Skeletal muscle satellite cell (primary cell): ENCODE measurements around the gene CBX4.

Source experiments
- H3K27me3 ChIP-seq: 2 replicates; pipeline ENCODE4 v1.7.0; 2013; ENCODE audit warnings: low read length; ENCODE audit not compliant: control insufficient read depth, insufficient read depth
- H3K36me3 ChIP-seq: 2 replicates; pipeline ENCODE4 v1.7.0; 2013; ENCODE audit warnings: mild to moderate bottlenecking, control low read depth, low read length; ENCODE audit not compliant: insufficient read depth
- H3K4me1 ChIP-seq: 2 replicates; pipeline ENCODE4 v1.7.0; 2013; ENCODE audit warnings: low read length; ENCODE audit not compliant: control insufficient read depth, insufficient read depth
- H3K4me2 ChIP-seq: 2 replicates; pipeline ENCODE4 v1.7.0; 2013; ENCODE audit warnings: mild to moderate bottlenecking, low read length
- H3K4me3 ChIP-seq: 2 replicates; pipeline ENCODE4 v1.7.0; 2013; ENCODE audit warnings: low read length
- H3K9ac ChIP-seq: 2 replicates; pipeline ENCODE4 v1.7.0; 2013; ENCODE audit warnings: mild to moderate bottlenecking, low read depth, low read length, moderate library complexity
- H3K9me3 ChIP-seq: replicated peaks from 2 replicates; pipeline ENCODE4 v1.7.0; 2013; ENCODE audit warnings: mild to moderate bottlenecking, control low read depth, low read length

CBX4 gene

DNA sequence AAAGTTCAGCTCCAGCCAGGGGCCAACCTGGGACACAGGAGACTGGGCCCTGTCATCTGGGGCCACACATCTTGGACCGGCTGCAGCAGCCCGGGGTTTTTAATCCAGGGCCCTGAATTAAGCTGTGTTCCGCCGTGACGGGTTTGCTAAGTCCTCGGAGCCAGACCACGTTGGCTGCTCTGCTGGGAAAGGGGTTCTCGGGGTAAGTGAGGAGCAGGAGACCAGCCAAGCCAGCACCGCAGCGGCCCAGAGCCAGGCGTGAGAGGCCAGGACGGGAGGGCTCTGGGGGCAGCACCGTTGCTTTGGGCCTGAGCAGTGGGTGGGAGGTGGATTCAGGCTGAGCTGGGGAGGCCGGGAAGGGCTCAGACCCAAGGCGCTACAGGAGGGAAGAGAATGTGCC is 31.3 kb upstream of the CBX4 start:
- H3K4me2 ChIP-seq, result no peak overlapping the region
- no peak overlapping the region for H3K4me3 ChIP-seq
- H3K27me3 ChIP-seq, result peaks cover 39% of the 10 kb centered on the region
- no peaks in the 10 kb centered on the region for H3K36me3 ChIP-seq
- no peak overlapping the region for H3K9ac ChIP-seq
- H3K9me3 ChIP-seq, result no peaks in the 10 kb centered on the region
- H3K4me1 ChIP-seq, result peaks cover 6% of the 10 kb centered on the region

DNA sequence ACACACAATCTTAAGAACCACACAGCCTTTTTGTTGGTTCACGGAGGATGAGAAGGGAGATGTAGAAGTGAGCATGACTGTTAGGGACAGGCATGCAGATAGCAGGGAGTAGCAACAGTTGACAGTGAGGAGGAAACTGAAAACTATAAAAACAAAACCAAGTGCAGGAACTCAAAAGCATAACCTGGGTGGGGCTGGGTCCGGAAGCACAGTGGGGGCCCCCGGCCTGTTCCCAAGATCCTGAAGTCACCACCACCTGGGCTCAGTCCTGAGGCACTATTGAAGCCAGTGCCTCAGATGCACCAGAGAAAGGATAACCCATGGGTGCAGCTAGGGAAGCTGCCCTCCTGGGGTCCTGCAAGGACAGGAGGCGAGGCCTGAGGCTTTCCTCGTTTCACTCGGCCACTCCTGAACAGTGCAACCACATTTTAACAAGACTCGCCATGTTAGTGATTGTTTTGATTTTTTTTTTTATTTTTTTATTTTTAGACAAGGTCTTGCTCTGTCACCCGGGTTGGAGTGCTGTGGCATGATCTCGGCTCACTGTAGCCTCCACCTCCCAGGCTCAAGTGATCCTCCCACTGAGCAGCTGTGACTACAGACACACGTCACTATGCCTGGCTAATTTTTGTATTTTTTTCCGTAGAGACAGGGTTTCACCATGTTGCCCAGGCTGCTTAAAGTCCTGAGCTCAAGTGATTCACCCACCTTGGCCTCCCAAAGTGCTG is 27.7 kb upstream of the CBX4 start:
- Histone ChIP-seq H3K9me3 (no peaks in the 10 kb centered on the region), H3K36me3 (no peaks in the 10 kb centered on the region), H3K27me3 (peaks cover 54% of the 10 kb centered on the region), H3K4me3 (no peak overlapping the region), H3K9ac (no peak overlapping the region), H3K4me2 (no peak overlapping the region), H3K4me1 (peaks cover 6% of the 10 kb centered on the region)

DNA sequence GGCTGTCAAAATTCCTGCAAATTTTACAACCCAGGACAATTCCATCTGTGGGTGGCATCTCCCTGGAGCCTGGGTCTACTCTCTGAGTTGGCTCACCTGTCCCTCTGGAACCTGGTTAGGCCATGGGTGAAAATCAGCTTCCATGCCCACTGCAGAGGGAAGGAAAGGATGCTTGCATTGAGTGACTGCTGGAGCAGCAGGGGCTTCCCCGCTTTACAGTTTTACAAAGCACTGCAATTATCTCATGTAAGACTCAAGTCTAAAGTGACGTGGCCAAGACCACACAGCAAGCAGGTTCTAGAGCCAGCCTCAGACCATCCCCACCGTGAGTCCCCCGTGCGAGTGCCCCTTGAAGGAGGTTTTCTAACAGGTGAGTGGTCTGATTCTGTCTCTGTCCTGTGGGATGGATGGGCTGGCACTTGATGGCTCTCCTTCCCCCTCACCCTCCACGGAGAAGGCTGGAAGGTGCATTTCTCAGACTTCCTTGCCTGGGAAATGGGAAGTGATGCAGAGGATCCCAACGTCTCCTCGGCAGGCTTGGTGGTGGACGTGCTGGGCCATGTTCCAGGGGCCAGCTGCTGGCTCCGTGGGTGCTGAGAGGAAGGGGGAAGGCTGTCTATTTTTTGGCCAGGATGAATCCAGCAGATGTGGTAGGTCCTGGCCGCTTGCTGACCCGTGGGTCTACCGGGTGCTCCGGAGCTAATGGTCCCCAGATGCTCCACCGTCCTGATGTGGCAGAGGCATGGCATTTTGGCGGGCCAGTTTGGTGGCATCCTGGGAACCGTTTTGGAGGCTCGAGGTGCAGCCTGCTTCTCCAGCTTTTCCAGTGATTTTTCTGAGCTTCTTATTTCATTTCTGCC is 26.3 kb upstream of the CBX4 start:
- Histone ChIP-seq H3K4me1 (peaks cover 6% of the 10 kb centered on the region), H3K27me3 (peaks cover 53% of the 10 kb centered on the region), H3K4me2 (no peak overlapping the region), H3K36me3 (no peaks in the 10 kb centered on the region), H3K9me3 (no peaks in the 10 kb centered on the region), H3K4me3 (no peak overlapping the region), H3K9ac (no peak overlapping the region)

DNA sequence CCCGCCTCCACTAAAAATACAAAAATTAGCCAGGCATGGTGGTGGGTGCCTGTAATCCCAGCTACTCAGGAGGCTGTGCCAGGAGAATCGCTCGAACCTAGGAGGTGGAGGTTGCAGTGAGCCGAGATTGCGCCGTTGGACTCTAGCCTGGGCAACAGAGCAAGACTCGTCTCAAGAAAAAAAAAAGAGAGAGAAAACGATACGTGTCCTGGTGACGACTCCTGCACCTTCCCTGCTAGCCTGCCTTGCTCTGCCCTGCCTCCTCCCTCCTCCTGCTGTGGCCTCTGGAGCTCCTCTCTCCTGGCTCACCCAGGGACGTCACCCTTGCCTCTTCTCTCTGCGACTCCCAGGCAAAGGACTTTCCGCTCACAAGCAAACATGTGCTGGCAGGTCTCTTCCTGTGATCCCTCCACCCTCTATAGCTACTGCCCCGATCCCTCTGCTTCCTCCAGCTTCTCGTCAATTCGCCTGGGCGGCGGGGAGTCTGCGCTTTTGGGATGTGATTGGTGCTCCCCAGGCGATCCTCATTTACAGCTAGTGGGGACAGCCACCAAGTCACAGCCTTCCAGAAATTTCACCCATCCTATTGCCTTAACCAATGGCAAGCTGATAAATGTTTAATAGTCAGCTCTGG is 25.5 kb upstream of the CBX4 start:
- no peak overlapping the region for H3K9ac ChIP-seq
- H3K36me3 ChIP-seq, result no peaks in the 10 kb centered on the region
- peaks cover 54% of the 10 kb centered on the region for H3K27me3 ChIP-seq
- H3K4me3 ChIP-seq, result no peak overlapping the region
- no peaks in the 10 kb centered on the region for H3K9me3 ChIP-seq
- peaks cover 6% of the 10 kb centered on the region for H3K4me1 ChIP-seq
- H3K4me2 ChIP-seq, result no peak overlapping the region

DNA sequence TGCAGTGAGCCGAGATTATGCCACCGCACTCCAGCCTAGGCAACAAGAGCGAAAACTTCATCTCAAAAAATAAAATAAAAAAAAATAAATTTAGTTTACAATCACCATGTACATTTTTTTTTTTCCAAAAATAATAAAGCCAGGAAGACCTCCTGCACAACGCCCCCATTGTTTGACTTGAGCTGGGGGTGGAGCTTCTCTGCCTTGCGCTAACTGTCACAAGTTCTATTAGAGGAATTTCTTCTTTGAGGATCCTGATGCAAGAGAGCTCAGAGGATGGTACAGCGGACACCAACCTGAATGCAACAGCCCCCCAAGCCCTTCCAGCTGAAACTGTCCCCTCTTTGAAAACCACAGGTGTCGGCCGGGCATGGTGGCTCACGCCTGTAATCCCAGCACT is 24.9 kb upstream of the CBX4 start:
- no peak overlapping the region for H3K9ac ChIP-seq
- H3K9me3 ChIP-seq, result no peaks in the 10 kb centered on the region
- no peak overlapping the region for H3K4me3 ChIP-seq
- H3K4me2 ChIP-seq, result no peak overlapping the region
- H3K36me3 ChIP-seq, result no peaks in the 10 kb centered on the region
- H3K27me3 ChIP-seq, result peaks cover 56% of the 10 kb centered on the region
- H3K4me1 ChIP-seq, result peaks cover 6% of the 10 kb centered on the region

DNA sequence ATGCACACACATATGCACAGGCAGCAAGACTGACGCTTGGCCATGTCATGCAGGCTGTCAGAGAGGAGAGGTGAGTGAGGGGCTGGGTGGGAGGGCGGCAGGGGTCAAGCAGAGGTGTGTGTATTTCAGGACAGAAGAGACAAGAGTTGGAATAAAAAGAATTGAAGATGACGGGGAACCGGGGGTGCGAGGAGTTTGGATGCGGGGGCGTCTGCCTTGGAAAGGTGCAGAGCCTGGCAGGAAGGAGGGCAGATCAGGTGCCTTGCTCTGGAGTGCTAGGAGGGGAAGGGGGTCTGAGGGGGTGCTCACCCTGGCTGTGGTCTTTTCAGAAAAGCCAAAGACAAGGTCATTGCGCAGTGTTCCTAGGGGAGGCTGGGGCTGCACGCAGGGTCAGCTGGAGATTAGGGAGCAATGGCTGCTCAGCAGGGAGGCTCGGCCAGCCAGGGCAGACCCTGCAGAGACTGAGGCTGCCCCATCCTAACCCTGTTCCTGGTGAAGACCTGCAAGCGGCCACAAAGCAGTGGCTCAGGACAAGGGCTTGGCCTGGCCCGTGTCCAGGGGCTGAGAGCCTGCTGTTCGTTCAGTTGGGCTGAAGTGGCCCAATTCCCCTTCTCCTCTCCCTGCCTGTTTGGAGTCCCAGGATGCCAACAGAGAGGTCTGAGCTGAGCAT is 23.7 kb upstream of the CBX4 start:
- no peak overlapping the region for H3K9ac ChIP-seq
- H3K4me3 ChIP-seq, result no peak overlapping the region
- no peak overlapping the region for H3K4me2 ChIP-seq
- no peaks in the 10 kb centered on the region for H3K36me3 ChIP-seq
- peaks cover 6% of the 10 kb centered on the region for H3K4me1 ChIP-seq
- H3K9me3 ChIP-seq, result no peaks in the 10 kb centered on the region
- H3K27me3 ChIP-seq, result peaks cover 59% of the 10 kb centered on the region

DNA sequence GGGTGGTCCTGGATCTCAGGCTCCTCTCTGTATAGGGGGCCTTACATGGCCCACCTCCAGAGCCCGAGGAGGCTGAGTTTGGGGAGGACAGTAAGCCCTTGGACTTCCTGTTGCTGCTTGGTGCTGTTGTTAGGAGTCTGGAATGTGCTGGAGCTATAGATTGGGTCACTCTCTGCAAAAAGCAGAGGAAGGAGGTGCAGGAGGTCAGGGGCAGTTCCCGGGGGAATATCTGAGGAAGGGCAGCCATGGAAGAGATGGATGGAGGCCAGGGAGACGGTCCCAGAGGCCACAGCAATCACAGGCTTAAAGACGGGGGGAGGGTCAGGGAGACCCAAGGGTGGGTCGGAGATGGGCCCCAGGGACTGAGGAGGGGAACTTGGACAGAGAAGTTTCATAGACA is 23.0 kb upstream of the CBX4 start:
- no peak overlapping the region for H3K4me2 ChIP-seq
- H3K27me3 ChIP-seq, result peaks cover 65% of the 10 kb centered on the region
- H3K4me1 ChIP-seq, result peaks cover 6% of the 10 kb centered on the region
- no peaks in the 10 kb centered on the region for H3K9me3 ChIP-seq
- H3K36me3 ChIP-seq, result no peaks in the 10 kb centered on the region
- H3K4me3 ChIP-seq, result no peak overlapping the region
- H3K9ac ChIP-seq, result no peak overlapping the region

DNA sequence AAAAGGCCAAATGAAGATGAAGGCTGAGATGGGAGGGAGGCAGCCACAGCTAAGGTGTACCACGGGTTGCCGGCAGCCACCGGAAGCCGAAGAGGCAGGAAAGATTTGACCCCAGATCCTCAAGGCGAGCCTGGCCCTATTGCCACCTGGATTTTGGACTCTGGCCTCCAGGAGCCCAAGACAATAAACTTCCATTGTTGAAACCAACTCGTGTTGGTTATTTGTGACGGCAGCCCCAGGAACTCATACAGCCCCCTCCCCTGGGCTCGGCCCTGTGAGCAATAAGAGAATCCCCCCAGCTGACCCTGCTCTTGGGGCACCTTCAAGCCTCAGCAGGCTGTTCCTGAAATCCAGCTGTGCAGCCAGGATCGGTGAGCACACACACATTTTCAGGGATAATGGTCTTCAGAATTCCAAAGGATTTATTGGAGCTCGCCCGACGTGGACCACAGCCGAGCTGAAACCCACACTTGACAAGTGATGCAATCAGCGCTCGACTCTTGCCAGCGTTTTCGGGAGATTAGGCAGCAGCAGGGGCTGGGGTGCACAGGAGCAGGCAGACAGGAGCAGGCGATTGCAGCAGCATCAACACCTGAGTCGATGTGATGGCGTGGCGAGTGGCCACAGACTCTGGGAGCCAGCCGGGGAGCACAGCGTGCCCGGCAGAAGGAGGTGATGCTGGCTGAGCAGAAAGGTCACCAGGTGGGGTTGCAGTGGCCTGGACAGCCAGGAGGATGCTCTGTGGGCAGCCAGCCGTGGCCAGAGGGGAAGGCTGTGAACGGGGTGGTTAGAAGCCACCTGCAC is 22.4 kb upstream of the CBX4 start:
- no peak overlapping the region for H3K4me2 ChIP-seq
- no peaks in the 10 kb centered on the region for H3K9me3 ChIP-seq
- no peaks in the 10 kb centered on the region for H3K36me3 ChIP-seq
- peaks cover 70% of the 10 kb centered on the region for H3K27me3 ChIP-seq
- no peak overlapping the region for H3K4me3 ChIP-seq
- no peak overlapping the region for H3K9ac ChIP-seq
- H3K4me1 ChIP-seq, result no peaks in the 10 kb centered on the region

DNA sequence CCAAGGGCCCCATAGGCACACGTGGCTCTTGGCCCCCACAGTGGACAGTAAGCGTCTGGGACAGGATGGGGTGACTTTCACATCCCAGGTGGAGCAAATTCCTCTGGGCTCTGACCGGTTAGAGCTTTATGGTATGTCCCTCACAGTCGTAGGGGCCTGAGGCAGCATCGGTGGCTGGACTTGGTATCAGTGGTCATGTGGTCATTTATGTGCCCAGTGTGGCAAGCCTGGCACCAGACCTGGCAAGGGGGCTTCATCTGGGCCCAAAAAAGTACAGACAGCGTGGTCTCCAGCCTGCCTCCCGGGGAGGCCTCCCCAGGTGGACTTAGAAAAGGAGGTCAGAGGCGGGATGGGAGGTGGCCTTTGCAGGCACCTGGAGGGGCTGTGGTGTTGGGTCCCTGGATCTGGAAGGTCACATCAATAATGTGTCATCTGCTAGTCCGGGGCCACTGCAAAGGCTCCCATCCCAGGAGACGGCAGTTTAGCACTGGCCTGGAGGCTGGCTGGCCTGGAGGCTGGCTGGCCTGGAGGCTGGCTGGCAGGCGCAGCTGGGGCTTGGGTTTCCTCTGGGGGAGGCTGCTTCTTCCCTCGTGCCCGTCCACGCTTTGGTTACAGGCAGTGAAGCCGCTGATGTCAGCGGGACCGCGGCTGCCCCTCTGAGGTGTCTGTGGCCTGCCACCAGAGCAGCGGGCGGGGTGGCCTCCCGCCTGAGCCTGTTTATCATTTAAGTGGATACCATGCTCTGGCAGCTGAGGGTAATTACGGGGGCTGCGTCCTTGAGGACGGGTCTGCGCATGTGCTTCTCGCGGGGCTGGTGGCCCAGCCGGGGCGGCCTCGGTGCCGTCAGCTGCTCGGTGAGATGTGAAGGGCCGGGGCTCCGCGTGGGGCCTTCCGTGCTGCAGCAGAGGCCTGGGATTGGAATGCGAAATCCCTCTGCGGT is 20.7 kb upstream of the CBX4 start:
- H3K9ac ChIP-seq, result no peak overlapping the region
- H3K36me3 ChIP-seq, result no peaks in the 10 kb centered on the region
- peaks cover 75% of the 10 kb centered on the region for H3K27me3 ChIP-seq
- H3K9me3 ChIP-seq, result no peaks in the 10 kb centered on the region
- no peaks in the 10 kb centered on the region for H3K4me1 ChIP-seq
- no peak overlapping the region for H3K4me2 ChIP-seq
- no peak overlapping the region for H3K4me3 ChIP-seq

DNA sequence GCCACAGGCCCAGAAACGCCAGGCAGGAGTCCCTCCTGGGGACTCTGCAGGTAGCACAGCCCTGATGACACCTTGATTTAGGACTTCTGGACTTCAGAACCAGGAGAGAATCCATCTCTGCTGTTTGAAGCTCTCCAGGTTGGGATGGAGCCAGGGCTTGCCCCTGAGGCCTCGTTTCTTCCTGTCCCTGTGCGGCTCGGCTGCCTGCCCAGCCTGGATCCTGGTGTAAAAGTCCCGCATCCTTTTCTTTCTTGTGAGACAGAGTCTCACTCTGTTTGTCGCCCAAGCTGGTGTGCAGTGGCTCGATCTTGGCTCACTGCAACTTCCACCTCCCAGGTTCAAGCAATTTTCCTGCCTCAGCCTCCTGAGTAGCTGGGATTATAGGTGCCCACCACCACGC is 17.9 kb upstream of the CBX4 start:
- no peak overlapping the region for H3K9ac ChIP-seq

More for the DNA sequence above, 17.9 kb upstream of the CBX4 start:
- H3K9me3 ChIP-seq, result no peaks in the 10 kb centered on the region
- no peak overlapping the region for H3K4me3 ChIP-seq
- no peaks in the 10 kb centered on the region for H3K36me3 ChIP-seq
- H3K4me1 ChIP-seq, result no peaks in the 10 kb centered on the region
- H3K27me3 ChIP-seq, result peaks cover 65% of the 10 kb centered on the region
- H3K4me2 ChIP-seq, result no peak overlapping the region
